GM12878 (cell line): ENCODE measurements around the gene LMF1. TPM values are rescaled to one million over a fixed set of nuclear protein-coding genes. Genes with fewer than 3 reads are reported as not detected.

Experiments
- CEBPB ChIP-seq, 2 experiments: fragments of 150-350 bp in 1 of 2; IDR thresholded peaks; 2 replicates each; pipeline ENCODE4 v1.6.1; 2012 to 2014; ENCODE audit warnings: low read depth in 2 of 2, low read length in 2 of 2, borderline replicate concordance in 1 of 2, inconsistent platforms in 1 of 2
- HDAC6 ChIP-seq: fragments of 200-600 bp; sonication (generic); IDR thresholded peaks from one replicate; pipeline ENCODE4 v1.8.0; 2017; ENCODE audit warnings: antibody characterized with exemption; ENCODE audit not compliant: unreplicated experiment
- IRF4 ChIP-seq: IDR thresholded peaks from 2 replicates; pipeline ENCODE4 v1.6.1; 2011; ENCODE audit warnings: low read depth, low read length
- PML ChIP-seq: IDR thresholded peaks from 2 replicates; pipeline ENCODE4 v1.6.1; 2012; ENCODE audit warnings: low read length, inconsistent platforms
- RELA ChIP-seq: fragments of 450-650 bp; IDR thresholded peaks from 2 replicates; pipeline ENCODE4 v1.8.0; 2014; ENCODE audit warnings: borderline replicate concordance; ENCODE audit not compliant: partially characterized antibody
- SPI1 ChIP-seq: IDR thresholded peaks from 2 replicates; pipeline ENCODE4 v1.6.1; 2011; ENCODE audit warnings: low read depth, mild to moderate bottlenecking, low read length, moderate library complexity, borderline replicate concordance; ENCODE audit not compliant: insufficient read depth
- YBX1 ChIP-seq: fragments of 450-650 bp; IDR thresholded peaks from 2 replicates; pipeline ENCODE4 v1.6.1; 2016; ENCODE audit warnings: antibody characterized with exemption
- ZNF217 ChIP-seq: fragments of 450-650 bp; IDR thresholded peaks from 2 replicates; pipeline ENCODE4 v1.6.1; 2017; ENCODE audit warnings: antibody characterized with exemption, mild to moderate bottlenecking
- ZSCAN29 ChIP-seq: fragments of 450-650 bp; IDR thresholded peaks from 2 replicates; pipeline ENCODE4 v1.6.1; 2017; ENCODE audit warnings: mild to moderate bottlenecking, moderate library complexity
- ZZZ3 ChIP-seq: IDR thresholded peaks from 2 replicates; pipeline ENCODE4 v1.6.1; 2011; ENCODE audit warnings: low read depth; ENCODE audit not compliant: control insufficient read depth, insufficient read length
- polyA plus RNA-seq, 11 experiments: library from polyadenylated mRNA; depleted of rRNA in 4 of 11; unstranded in 6 of 11; stranded (reverse) in 5 of 11; fragments of >200 nt; fragmentation: Nextera tagmentation in 4 of 11; fragmentation: Illumina TruSeq in 1 of 11; extraction: Ambion mirVana in 4 of 11; extraction: Trizol in 1 of 11; gene quantifications; 1 replicate in 1 of 11; 2 replicates in 10 of 11; pipeline versions ENCODE4 v1.2.1 to v1.2.3, GENCODE V29; 2011 to 2016; ENCODE audit warnings: inconsistent platforms in 2 of 11, missing spikeins in 2 of 11, low read depth in 1 of 11
- total RNA-seq, 4 experiments: library from RNA; depleted of rRNA in 3 of 4; stranded (reverse); fragments of >200 nt in 3 of 4; fragmentation: Illumina TruSeq in 1 of 4; extraction: Trizol in 1 of 4; gene quantifications; 2 replicates each; pipeline versions ENCODE4 v1.2.1 to v1.2.3, GENCODE V29; 2013 to 2021
- TF ChIP-seq, protein P1 (sequence below): fragments of 150-350 bp; IDR thresholded peaks from 2 replicates; pipeline ENCODE4 v1.6.1; 2016; ENCODE audit warnings: low read depth, low read length
- TF ChIP-seq, protein P2 (sequence below): IDR thresholded peaks from 2 replicates; pipeline ENCODE4 v1.6.1; 2012; ENCODE audit warnings: low read depth, low read length, improper control_type of control experiment
- TF ChIP-seq, protein P3 (sequence below): fragments of 450-650 bp; formaldehyde crosslinking; IDR thresholded peaks from 2 replicates; pipeline ENCODE4 v1.4.0; 2022; ENCODE audit warnings: mild to moderate bottlenecking, moderate library complexity

Gene LMF1
- total and polyA plus RNA-seq, 10 of the 15 experiments (the other 5 are each of a cell fraction or from before 2014, with no cell fraction given) = 0.18 to 3.2 (median 1.4) TPM; not detected in 1

- TF ChIP-seq, protein P1, sequence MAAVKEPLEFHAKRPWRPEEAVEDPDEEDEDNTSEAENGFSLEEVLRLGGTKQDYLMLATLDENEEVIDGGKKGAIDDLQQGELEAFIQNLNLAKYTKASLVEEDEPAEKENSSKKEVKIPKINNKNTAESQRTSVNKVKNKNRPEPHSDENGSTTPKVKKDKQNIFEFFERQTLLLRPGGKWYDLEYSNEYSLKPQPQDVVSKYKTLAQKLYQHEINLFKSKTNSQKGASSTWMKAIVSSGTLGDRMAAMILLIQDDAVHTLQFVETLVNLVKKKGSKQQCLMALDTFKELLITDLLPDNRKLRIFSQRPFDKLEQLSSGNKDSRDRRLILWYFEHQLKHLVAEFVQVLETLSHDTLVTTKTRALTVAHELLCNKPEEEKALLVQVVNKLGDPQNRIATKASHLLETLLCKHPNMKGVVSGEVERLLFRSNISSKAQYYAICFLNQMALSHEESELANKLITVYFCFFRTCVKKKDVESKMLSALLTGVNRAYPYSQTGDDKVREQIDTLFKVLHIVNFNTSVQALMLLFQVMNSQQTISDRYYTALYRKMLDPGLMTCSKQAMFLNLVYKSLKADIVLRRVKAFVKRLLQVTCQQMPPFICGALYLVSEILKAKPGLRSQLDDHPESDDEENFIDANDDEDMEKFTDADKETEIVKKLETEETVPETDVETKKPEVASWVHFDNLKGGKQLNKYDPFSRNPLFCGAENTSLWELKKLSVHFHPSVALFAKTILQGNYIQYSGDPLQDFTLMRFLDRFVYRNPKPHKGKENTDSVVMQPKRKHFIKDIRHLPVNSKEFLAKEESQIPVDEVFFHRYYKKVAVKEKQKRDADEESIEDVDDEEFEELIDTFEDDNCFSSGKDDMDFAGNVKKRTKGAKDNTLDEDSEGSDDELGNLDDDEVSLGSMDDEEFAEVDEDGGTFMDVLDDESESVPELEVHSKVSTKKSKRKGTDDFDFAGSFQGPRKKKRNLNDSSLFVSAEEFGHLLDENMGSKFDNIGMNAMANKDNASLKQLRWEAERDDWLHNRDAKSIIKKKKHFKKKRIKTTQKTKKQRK = no peak
- no peak for TF ChIP-seq ZSCAN29
- TF ChIP-seq PML = no peak
- TF ChIP-seq IRF4 = no peak
- TF ChIP-seq, protein P2, sequence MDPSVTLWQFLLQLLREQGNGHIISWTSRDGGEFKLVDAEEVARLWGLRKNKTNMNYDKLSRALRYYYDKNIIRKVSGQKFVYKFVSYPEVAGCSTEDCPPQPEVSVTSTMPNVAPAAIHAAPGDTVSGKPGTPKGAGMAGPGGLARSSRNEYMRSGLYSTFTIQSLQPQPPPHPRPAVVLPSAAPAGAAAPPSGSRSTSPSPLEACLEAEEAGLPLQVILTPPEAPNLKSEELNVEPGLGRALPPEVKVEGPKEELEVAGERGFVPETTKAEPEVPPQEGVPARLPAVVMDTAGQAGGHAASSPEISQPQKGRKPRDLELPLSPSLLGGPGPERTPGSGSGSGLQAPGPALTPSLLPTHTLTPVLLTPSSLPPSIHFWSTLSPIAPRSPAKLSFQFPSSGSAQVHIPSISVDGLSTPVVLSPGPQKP = no peak
- TF ChIP-seq ZZZ3 = no peak
- TF ChIP-seq YBX1 = no peak
- TF ChIP-seq, protein P3, sequence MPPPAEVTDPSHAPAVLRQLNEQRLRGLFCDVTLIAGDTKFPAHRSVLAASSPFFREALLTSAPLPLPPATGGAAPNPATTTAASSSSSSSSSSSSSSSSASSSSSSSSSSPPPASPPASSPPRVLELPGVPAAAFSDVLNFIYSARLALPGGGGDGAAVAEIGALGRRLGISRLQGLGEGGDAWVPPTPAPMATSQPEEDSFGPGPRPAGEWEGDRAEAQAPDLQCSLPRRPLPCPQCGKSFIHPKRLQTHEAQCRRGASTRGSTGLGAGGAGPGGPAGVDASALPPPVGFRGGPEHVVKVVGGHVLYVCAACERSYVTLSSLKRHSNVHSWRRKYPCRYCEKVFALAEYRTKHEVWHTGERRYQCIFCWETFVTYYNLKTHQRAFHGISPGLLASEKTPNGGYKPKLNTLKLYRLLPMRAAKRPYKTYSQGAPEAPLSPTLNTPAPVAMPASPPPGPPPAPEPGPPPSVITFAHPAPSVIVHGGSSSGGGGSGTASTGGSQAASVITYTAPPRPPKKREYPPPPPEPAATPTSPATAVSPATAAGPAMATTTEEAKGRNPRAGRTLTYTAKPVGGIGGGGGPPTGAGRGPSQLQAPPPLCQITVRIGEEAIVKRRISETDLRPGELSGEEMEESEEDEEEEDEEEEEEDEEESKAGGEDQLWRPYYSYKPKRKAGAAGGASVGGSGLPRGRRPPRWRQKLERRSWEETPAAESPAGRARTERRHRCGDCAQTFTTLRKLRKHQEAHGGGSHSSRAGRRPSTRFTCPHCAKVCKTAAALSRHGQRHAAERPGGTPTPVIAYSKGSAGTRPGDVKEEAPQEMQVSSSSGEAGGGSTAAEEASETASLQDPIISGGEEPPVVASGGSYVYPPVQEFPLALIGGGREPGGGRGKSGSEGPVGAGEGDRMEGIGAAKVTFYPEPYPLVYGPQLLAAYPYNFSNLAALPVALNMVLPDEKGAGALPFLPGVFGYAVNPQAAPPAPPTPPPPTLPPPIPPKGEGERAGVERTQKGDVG (CRISPR knock-in tag) = no peak
- no peak for TF ChIP-seq CEBPB (IDR thresholded peaks at IDR 0.05; ENCODE audit: borderline replicate concordance in 1 of 2, low read depth in 2 of 2, low read length in 2 of 2)
- no peak for TF ChIP-seq SPI1
- no peak for TF ChIP-seq RELA
- TF ChIP-seq ZNF217 = no peak
- TF ChIP-seq HDAC6 = no peak
- TF ChIP-seq, all 136 proteins: peak for 0
These were observed 30.3 kb upstream of the LMF1 start (continued) for GRCh38 chr16:1001096-1001495.
